D721Med (cell line): ENCODE measurements around the gene ESRRG.
A peak's percentile ranks its signal among the peaks of the same experiment; 100 is the strongest.

ENCODE experiments used
- DNase-seq: peaks from one replicate; pipeline ENCODE4 v3.0.0; 2011; ENCODE audit warnings: low spot score; ENCODE audit not compliant: insufficient read length
- FAIRE-seq: peaks from 2 replicates; lab custom pipeline; 2011; peaks lifted over from hg19 to GRCh38; lab: Jason Lieb, UNC
- CTCF ChIP-seq: IDR thresholded peaks from 2 replicates; pipeline ENCODE4 v1.5.1; 2012; ENCODE audit warnings: mild to moderate bottlenecking, control low read depth; ENCODE audit not compliant: insufficient read depth; ENCODE audit errors: missing control alignments

The ESRRG gene

GRCh38 chr1:216599851-216600250 lies 123.4 kb downstream of the ESRRG start:
- no peak for TF ChIP-seq CTCF
- no peak for DNase-seq
- FAIRE-seq = no peak

GRCh38 chr1:216598448-216598847 lies 124.8 kb downstream of the ESRRG start:
- peak; percentile 80 for FAIRE-seq
- no peak for TF ChIP-seq CTCF

GRCh38 chr1:216596281-216596862 lies 126.9 kb downstream of the ESRRG start:
- TF ChIP-seq CTCF = no peak
- DNase-seq (no peak), FAIRE-seq (peak; percentile 48)

More at GRCh38 chr1:216598448-216598847, 124.8 kb downstream of the ESRRG start:
- no peak for DNase-seq

GRCh38 chr1:216587715-216588114 lies 135.5 kb downstream of the ESRRG start:
- peak; percentile 69 for FAIRE-seq
- TF ChIP-seq CTCF = no peak
- no peak for DNase-seq

- DNase-seq (no peak), FAIRE-seq (no peak)
- no peak for TF ChIP-seq CTCF
Measured at GRCh38 chr1:216582151-216582550, 141.1 kb downstream of the ESRRG start.

GRCh38 chr1:216580538-216581057 lies 142.6 kb downstream of the ESRRG start:
- DNase-seq = no peak

More at GRCh38 chr1:216580538-216581057, 142.6 kb downstream of the ESRRG start:
- no peak for FAIRE-seq
- TF ChIP-seq CTCF = no peak
